Keratinocyte (primary cell): ENCODE data around the gene MPHOSPH6. TPM values are rescaled to one million over a fixed set of nuclear protein-coding genes. Genes with fewer than 3 reads are reported as not detected.
"Not testable (repeated sequence)": the region's sequence is repeated elsewhere in the genome, so short reads cannot be mapped to it uniquely, and the experiment has no call there.

Experiments
- DNase-seq: peaks from one replicate; pipeline ENCODE4 v3.0.0-alpha.2; 2011; ENCODE audit warnings: low read depth, missing footprints, low spot score
- FAIRE-seq: peaks from 2 replicates; lab custom pipeline; 2011; peaks lifted over from hg19 to GRCh38; lab: Jason Lieb, UNC
- H2AFZ ChIP-seq: 2 replicates; pipeline ENCODE4 v1.6.0; 2012; ENCODE audit warnings: low read length, control low read depth, inconsistent platforms; ENCODE audit not compliant: control insufficient read depth
- H3K27ac ChIP-seq: 2 replicates; pipeline ENCODE4 v1.5.1; 2011; ENCODE audit warnings: low read length; ENCODE audit not compliant: control insufficient read depth, insufficient read depth
- H3K27me3 ChIP-seq: 3 replicates; pipeline ENCODE4 v1.6.0; 2011; ENCODE audit warnings: low read length; ENCODE audit not compliant: control insufficient read depth, insufficient read depth; ENCODE audit errors: extremely low read depth
- H3K36me3 ChIP-seq, 2 experiments: 2 replicates in 1 of 2; 3 replicates in 1 of 2; pipeline ENCODE4 v1.5.1; 2011; ENCODE audit warnings: low read length in 2 of 2, mild to moderate bottlenecking in 1 of 2; ENCODE audit not compliant: control insufficient read depth in 2 of 2, insufficient read depth in 2 of 2; ENCODE audit errors: extremely low read depth in 1 of 2
- H3K4me1 ChIP-seq: 3 replicates; pipeline ENCODE4 v1.5.1; 2011; ENCODE audit warnings: low read length; ENCODE audit not compliant: control insufficient read depth, insufficient read depth; ENCODE audit errors: extremely low read depth
- H3K4me2 ChIP-seq: 3 replicates; pipeline ENCODE4 v1.6.0; 2011; ENCODE audit warnings: low read depth, low read length; ENCODE audit not compliant: control insufficient read depth, insufficient read depth; ENCODE audit errors: extremely low read depth
- H3K4me3 ChIP-seq, 3 experiments: fragments of 200-600 bp in 1 of 3; sonication (generic) in 1 of 3; 2 replicates in 2 of 3; 3 replicates in 1 of 3; pipeline ENCODE4 v1.5.1; 2011 to 2016; ENCODE audit warnings: low read length in 3 of 3, mild to moderate bottlenecking in 3 of 3, control low read depth in 2 of 3, inconsistent platforms in 1 of 3, low read depth in 1 of 3, mixed read lengths in 1 of 3, mixed run types in 1 of 3, moderate library complexity in 1 of 3; ENCODE audit not compliant: control insufficient read depth in 2 of 3, insufficient read depth in 2 of 3; ENCODE audit errors: extremely low read depth in 1 of 3
- H3K79me2 ChIP-seq: 2 replicates; pipeline ENCODE4 v1.6.0; 2012; ENCODE audit warnings: low read length; ENCODE audit not compliant: control insufficient read depth, insufficient read depth
- H3K9ac ChIP-seq: 3 replicates; pipeline ENCODE4 v1.6.0; 2011; ENCODE audit warnings: low read length; ENCODE audit not compliant: control insufficient read depth, insufficient read depth; ENCODE audit errors: extremely low read depth
- H3K9me1 ChIP-seq: 3 replicates; pipeline ENCODE4 v1.6.0; 2011; ENCODE audit warnings: low read length; ENCODE audit not compliant: control insufficient read depth, insufficient read depth; ENCODE audit errors: extremely low read depth
- H3K9me3 ChIP-seq: 2 replicates; pipeline ENCODE4 v1.5.1; 2012; ENCODE audit warnings: low read depth, low read length; ENCODE audit not compliant: control insufficient read depth
- H4K20me1 ChIP-seq: 3 replicates; pipeline ENCODE4 v1.6.0; 2011; ENCODE audit warnings: low read length; ENCODE audit not compliant: control insufficient read depth, insufficient read depth; ENCODE audit errors: extremely low read depth
- EZH2 ChIP-seq: IDR thresholded peaks from one replicate; pipeline ENCODE4 v1.6.1; 2012; ENCODE audit warnings: inconsistent platforms, mild to moderate bottlenecking, low read length, moderate library complexity
- dilution Hi-C: fragments of 300-500 bp; cut with MboI; formaldehyde crosslinking; loops from one replicate; pipeline ENCODE4 v1.7.0; 2020; ENCODE audit warnings: low sequenced_read_pairs; ENCODE audit not compliant: extremely low pct_ligation_motif_present
- polyA minus RNA-seq, 3 experiments: library from RNA; depleted of rRNA, polyadenylated mRNA; stranded (reverse); fragments of >200 nt; gene quantifications; 1 replicate in 1 of 3; 2 replicates in 1 of 3; 3 replicates in 1 of 3; pipeline ENCODE4 v1.2.3, GENCODE V29; 2011
- polyA plus RNA-seq, 5 experiments: library from polyadenylated mRNA; depleted of rRNA in 3 of 5; stranded (reverse) in 3 of 5; stranded (forward) in 1 of 5; unstranded in 1 of 5; fragments of >200 nt; gene quantifications; 1 replicate in 1 of 5; 2 replicates in 3 of 5; 3 replicates in 1 of 5; pipeline versions ENCODE4 v1.2.1 to v1.2.3, GENCODE V29; 2011 to 2012; ENCODE audit warnings: missing spikeins in 2 of 5, low read depth in 1 of 5, low replicate concordance in 1 of 5
- TF ChIP-seq, protein P1 (sequence below), 3 experiments: IDR thresholded peaks in 1 of 3; conservative IDR thresholded peaks in 1 of 3; optimal IDR thresholded peaks in 1 of 3; 2 replicates in 2 of 3; 3 replicates in 1 of 3; pipeline versions ENCODE3 to v1.5.1; 2011; ENCODE audit warnings: low read length in 3 of 3, mild to moderate bottlenecking in 3 of 3, moderate library complexity in 2 of 3, control low read depth in 1 of 3, inconsistent platforms in 1 of 3; ENCODE audit not compliant: insufficient read depth in 2 of 3; ENCODE audit errors: extremely low read depth in 1 of 3

Gene MPHOSPH6, protein sequence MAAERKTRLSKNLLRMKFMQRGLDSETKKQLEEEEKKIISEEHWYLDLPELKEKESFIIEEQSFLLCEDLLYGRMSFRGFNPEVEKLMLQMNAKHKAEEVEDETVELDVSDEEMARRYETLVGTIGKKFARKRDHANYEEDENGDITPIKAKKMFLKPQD
- polyA plus RNA-seq (38.2 to 76.1 TPM (median 56.2 TPM) in 3 replicates), polyA minus RNA-seq (2.4 to 22.8 TPM (median 9.8 TPM) in 3 replicates)
- 290 TPM for polyA plus RNA-seq (2011; ENCODE audit: low read depth)
- 47.3 and 71.3 TPM in 2 replicates for polyA plus RNA-seq (2011; cell fraction: cytosol; rRNA removed)
- polyA plus RNA-seq (2011; cell fraction: nucleus; rRNA removed) = 57.9 and 79.3 TPM in 2 replicates
- 60.0 and 60.9 TPM in 2 replicates for polyA plus RNA-seq (2012; ENCODE audit: low replicate concordance)
- polyA minus RNA-seq (2011; cell fraction: cytosol; rRNA and poly(A)+ RNA removed) = 15.2 TPM
- polyA minus RNA-seq (2011; cell fraction: nucleus; rRNA and poly(A)+ RNA removed) = 10.7 and 27.0 TPM in 2 replicates

DNA sequence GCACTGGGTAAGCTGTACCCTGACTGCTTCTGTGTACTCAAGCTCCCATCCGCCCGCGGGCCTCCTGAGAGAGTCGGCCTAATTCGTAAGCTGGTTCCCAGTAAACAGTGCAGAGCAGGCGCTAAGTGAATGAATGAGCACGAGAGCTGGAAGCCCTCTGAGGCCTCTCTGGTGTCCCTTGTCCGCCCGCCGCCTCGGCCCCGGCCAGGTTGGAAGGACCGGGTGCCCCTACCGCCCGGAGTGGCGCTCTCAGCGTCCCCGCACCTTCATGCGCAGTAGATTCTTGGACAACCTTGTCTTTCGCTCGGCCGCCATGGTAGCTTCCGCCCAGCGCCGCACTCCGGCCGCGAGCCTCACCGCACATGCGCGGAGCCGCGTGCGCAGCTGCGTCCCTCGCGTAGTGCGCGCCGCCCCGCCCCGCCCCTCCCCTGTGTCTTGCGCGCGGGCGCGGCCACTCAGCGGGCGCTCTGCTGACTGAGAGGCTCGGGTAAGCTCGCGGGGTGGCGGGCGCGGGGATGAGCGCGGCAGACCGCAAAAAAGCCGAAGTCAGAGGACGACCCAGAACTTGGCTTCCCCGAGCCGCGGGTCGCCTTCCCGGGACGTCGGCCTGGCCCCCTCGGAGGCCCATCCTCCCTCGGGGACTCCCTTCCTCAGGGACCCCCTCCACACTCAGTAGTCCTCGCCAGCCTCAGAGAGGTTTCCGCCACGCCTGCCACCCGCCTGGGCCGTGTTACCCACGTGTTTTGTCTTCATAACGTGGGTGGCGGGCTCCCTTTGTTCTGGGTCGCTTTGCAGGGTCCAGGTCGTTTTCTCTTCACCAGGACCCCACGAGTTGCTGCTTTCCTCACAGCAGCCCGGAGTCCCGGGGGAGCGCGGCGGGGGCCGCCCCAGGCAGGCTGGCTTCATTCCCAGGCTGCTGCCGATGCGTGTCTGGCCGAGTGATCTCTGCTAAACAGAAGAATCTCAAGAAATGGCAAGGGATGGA, at the start of gene MPHOSPH6:
MPHOSPH6 (minus strand) TSS at position 364 of the 985 bp plus-strand sequence; CDS start at position 315, 49 bp downstream.
- Histone ChIP-seq H3K4me1 (peaks cover 17% of the 10 kb centered on the region), H3K4me2 (peak within 1 kb of the TSS; percentile 97), H3K27ac (peak within 1 kb of the TSS; percentile 95), H3K9ac (peak within 1 kb of the TSS; percentile 97), H3K27me3 (no peaks in the 10 kb centered on the region), H3K36me3 (peaks cover 2 to 10% of the 10 kb centered on the region in 2 experiments), H3K9me3 (no peaks in the 10 kb centered on the region), H2AFZ (peak within 1 kb of the TSS; percentile 91), H3K9me1 (no peaks in the 10 kb centered on the region), H3K79me2 (peaks cover 47% of the 10 kb centered on the region), H4K20me1 (no peaks in the 10 kb centered on the region), H3K4me3 (peak within 1 kb of the TSS; percentile 53 to 90 (median 87))
- no peak for TF ChIP-seq EZH2
- TF ChIP-seq, protein P1, sequence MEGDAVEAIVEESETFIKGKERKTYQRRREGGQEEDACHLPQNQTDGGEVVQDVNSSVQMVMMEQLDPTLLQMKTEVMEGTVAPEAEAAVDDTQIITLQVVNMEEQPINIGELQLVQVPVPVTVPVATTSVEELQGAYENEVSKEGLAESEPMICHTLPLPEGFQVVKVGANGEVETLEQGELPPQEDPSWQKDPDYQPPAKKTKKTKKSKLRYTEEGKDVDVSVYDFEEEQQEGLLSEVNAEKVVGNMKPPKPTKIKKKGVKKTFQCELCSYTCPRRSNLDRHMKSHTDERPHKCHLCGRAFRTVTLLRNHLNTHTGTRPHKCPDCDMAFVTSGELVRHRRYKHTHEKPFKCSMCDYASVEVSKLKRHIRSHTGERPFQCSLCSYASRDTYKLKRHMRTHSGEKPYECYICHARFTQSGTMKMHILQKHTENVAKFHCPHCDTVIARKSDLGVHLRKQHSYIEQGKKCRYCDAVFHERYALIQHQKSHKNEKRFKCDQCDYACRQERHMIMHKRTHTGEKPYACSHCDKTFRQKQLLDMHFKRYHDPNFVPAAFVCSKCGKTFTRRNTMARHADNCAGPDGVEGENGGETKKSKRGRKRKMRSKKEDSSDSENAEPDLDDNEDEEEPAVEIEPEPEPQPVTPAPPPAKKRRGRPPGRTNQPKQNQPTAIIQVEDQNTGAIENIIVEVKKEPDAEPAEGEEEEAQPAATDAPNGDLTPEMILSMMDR (optimal IDR thresholded peaks at IDR 0.05 in 1 of 3, IDR thresholded peaks at IDR 0.05 in 1 of 3, conservative IDR thresholded peaks at IDR 0.05 in 1 of 3; ENCODE audit: extremely low read depth in 1 of 3, insufficient read depth in 2 of 3, low read length in 3 of 3) = peak in 1 of 3 experiments; percentile 7
- dilution Hi-C loops = no loop called here
- FAIRE-seq (no peak), DNase-seq (no peak)

DNA sequence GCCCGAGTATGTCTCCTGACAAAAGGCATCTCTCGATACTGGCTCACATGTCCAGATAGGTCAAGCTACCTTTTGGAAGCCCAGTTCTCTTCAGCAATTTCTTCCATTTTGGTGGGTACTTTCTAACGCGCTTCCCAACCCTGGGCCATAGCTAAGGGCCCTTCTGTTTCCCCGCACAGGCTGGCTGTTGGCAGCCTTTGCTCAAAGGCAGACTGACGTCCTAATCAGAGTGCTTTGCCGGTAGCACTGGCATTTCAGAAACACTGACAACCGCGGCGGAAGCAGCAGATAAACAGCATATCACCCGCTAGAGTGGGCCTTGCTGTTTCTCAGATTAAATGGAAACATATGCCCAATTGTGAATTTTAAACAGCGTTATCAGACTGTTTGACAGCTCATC, 49.3 kb upstream of the MPHOSPH6 start:
- H3K9ac ChIP-seq = no peak overlapping the region
- H3K4me3 ChIP-seq = no peak overlapping the region
- no peaks in the 10 kb centered on the region for H3K4me1 ChIP-seq
- no peak overlapping the region for H3K27ac ChIP-seq
- DNase-seq (no peak), FAIRE-seq (no peak)
- no peaks in the 10 kb centered on the region for H3K79me2 ChIP-seq
- dilution Hi-C loops = no loop called here
- H4K20me1 ChIP-seq = no peaks in the 10 kb centered on the region
- H3K9me3 ChIP-seq = no peaks in the 10 kb centered on the region
- peaks cover 4% of the 10 kb centered on the region for H3K27me3 ChIP-seq
- no peaks in the 10 kb centered on the region for H3K36me3 ChIP-seq
- H3K4me2 ChIP-seq = no peak overlapping the region
- H3K9me1 ChIP-seq = no peaks in the 10 kb centered on the region
- H2AFZ ChIP-seq = no peak overlapping the region
- TF ChIP-seq, protein P1 (optimal IDR thresholded peaks at IDR 0.05 in 1 of 3, IDR thresholded peaks at IDR 0.05 in 1 of 3, conservative IDR thresholded peaks at IDR 0.05 in 1 of 3; ENCODE audit: extremely low read depth in 1 of 3, insufficient read depth in 2 of 3, low read length in 3 of 3) = no peak
- no peak for TF ChIP-seq EZH2

DNA sequence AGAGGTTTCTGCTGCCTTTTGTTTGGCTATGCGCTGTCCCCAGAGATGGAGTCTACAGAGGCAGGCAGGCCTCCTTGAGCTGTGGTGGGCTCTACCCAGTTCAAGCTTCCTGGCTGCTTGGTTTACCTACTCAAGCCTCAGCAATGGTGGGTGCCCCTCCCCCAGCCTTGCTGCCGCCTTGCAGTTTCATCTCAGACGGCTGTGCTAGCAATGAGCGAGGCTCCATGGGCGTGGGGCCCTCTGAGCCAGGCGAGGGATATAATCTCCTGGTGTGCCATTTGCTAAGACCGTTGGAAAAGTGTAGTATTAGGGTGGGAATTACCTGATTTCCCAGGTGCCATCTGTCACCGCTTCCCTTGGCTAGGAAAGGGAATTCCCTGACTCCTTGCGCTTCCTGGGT, 39.3 kb upstream of the MPHOSPH6 start:
- H3K4me2 ChIP-seq, H3K79me2 ChIP-seq, H2AFZ ChIP-seq, H3K4me1 ChIP-seq, H3K9ac ChIP-seq, H3K36me3 ChIP-seq, FAIRE-seq, dilution Hi-C loops, H4K20me1 ChIP-seq, H3K27me3 ChIP-seq, H3K4me3 ChIP-seq, H3K9me3 ChIP-seq, H3K9me1 ChIP-seq, H3K27ac ChIP-seq, DNase-seq: not testable (repeated sequence)
